Measurements from ENCODE around the gene RPN1. TPM values are rescaled to one million over a fixed set of nuclear protein-coding genes. Genes with fewer than 3 reads are reported as not detected.

The RPN1 gene
- total and polyA plus RNA-seq, 2 of the 8 experiments (the other 6 are each of a cell fraction or from before 2014, with no cell fraction given) = 165 to 211 TPM

DNA sequence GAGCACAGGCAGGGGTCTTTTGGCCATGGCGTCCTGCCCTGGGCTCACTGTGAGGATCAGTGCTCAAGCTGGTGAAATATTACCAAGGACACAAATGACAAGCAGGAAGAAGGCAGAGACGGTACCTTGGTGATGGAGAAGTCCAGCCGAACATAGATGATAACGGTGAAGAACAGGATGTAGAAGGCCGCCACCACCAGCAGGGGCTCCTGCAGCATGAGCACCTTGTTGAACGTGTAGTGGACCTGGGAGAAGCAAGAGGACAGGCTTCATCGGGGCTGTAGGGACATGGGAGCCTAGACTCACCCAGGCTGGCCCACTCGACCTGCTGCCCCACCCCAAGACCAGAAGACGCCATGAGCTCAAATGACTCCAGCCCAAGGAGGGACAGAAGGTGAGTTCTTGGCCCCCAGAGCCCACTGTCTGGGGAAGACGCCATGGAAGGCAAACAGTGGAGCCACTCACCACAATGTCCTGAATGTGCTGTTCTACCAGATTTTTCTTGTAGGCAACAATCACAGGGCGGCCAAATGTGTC, 25.1 kb downstream of the RPN1 start:
- no peak for FAIRE-seq
- ChIA-PET CTCF (ENCODE audit: partially characterized antibody) (interaction anchor here (0.5 to 0.6 kb wide), 3 partner anchors 9 to 543 kb away, joined by 3 to 4 read pairs (median 4); no protein-coding TSS in a partner anchor), POLR2A (ENCODE audit: partially characterized antibody) (interaction anchor here (1.1 kb wide), 1 partner anchor 8 kb away, joined by 3 read pairs; no protein-coding TSS in a partner anchor)
- H3K4me3 ChIP-seq (ENCODE audit: extremely low read depth in 1 of 4, insufficient read depth in 2 of 4, low read depth in 3 of 4, low read length in 4 of 4) = no peak overlapping the region
- peak overlapping the region; percentile 65; the same call in 1 of the 2 replicates for H4K8ac ChIP-seq (ENCODE audit: extremely low read depth, insufficient read depth, low read length)
- peaks cover 23 to 71% (median 46%) of the 10 kb centered on the region in 4 experiments for H3K36me3 ChIP-seq (ENCODE audit: control insufficient read depth in 2 of 4, insufficient read depth in 4 of 4, low read length in 3 of 4)
- no peak overlapping the region for H3K4ac ChIP-seq (replicated peaks; ENCODE audit: insufficient read length, low read depth, low read length)
- no peak overlapping the region for H2BK5ac ChIP-seq (ENCODE audit: low read depth, low read length)
- no peak overlapping the region for H2AFZ ChIP-seq (ENCODE audit: low read length)
- no peaks in the 10 kb centered on the region for H3K9me3 ChIP-seq (ENCODE audit: insufficient read depth in 2 of 2, low read depth in 1 of 2, low read length in 1 of 2)
- H3K4me2 ChIP-seq (ENCODE audit: insufficient read depth in 1 of 2, low read depth in 2 of 2, low read length in 2 of 2) = no peak overlapping the region
- no peak overlapping the region for H2BK15ac ChIP-seq (ENCODE audit: low read length)
- H3K4me1 ChIP-seq (replicated peaks in 1 of 4; ENCODE audit: control insufficient read depth in 3 of 4, insufficient read depth in 4 of 4, low read length in 3 of 4) = no peaks in the 10 kb centered on the region
- H3K14ac ChIP-seq (ENCODE audit: insufficient read length) = no peak overlapping the region
- no peak overlapping the region for H2BK120ac ChIP-seq (replicated peaks; ENCODE audit: low read depth, low read length)
- no peak overlapping the region for H2BK12ac ChIP-seq (ENCODE audit: low read depth, low read length)
- H3K23ac ChIP-seq (ENCODE audit: insufficient read length) = no peak overlapping the region
- no peaks in the 10 kb centered on the region for H3K23me2 ChIP-seq (ENCODE audit: low read depth, low read length)
- H4K20me1 ChIP-seq (replicated peaks in 1 of 2; ENCODE audit: control insufficient read depth in 1 of 2, insufficient read depth in 2 of 2, low read length in 2 of 2) = peaks cover 6 to 18% of the 10 kb centered on the region in 2 experiments
- no peaks in the 10 kb centered on the region for H3K27me3 ChIP-seq (replicated peaks in 1 of 4; ENCODE audit: control insufficient read depth in 3 of 4, extremely low read depth in 1 of 4, insufficient read depth in 3 of 4, low read length in 3 of 4)
- no peak overlapping the region for H2BK20ac ChIP-seq (ENCODE audit: low read length)
- no peak overlapping the region for H4K5ac ChIP-seq (ENCODE audit: insufficient read length, low read depth, low read length)
- H4K91ac ChIP-seq (replicated peaks; ENCODE audit: insufficient read length, low read length) = no peak overlapping the region
- H3K18ac ChIP-seq (ENCODE audit: extremely low read depth, low read length) = no peak overlapping the region
- H3K56ac ChIP-seq (replicated peaks; ENCODE audit: insufficient read length, low read depth, low read length) = no peak overlapping the region
- TF ChIP-seq CREB1 (IDR thresholded peaks at IDR 0.05) (no peak), SP1 (IDR thresholded peaks at IDR 0.05; ENCODE audit: low read depth, low read length) (no peak)
- peaks cover 5% of the 10 kb centered on the region; the same call in 1 of the 2 replicates for H3K79me1 ChIP-seq (ENCODE audit: low read depth, low read length)
- WGBS, 2 experiments (ENCODE audit: extremely low coverage in 1 of 2, insufficient coverage in 1 of 2, insufficient read length in 1 of 2, insufficient replicate concordance in 2 of 2, low coverage in 1 of 2, low lambda C conversion rate in 2 of 2, missing lambda C conversion rate in 1 of 2) = 86% methylated on average over 11 of the region's 11 CpGs; no CpG with 5 or more reads in 1 of the 2 experiments
- H3K79me2 ChIP-seq (ENCODE audit: control insufficient read depth in 1 of 2, insufficient read depth in 2 of 2, low read length in 2 of 2) = peaks cover 3 to 4% of the 10 kb centered on the region in 2 experiments; a peak in 3 of 4 replicates
- no peak for DNase-seq (ENCODE audit: low read depth in 1 of 2, low spot score in 2 of 2)
- no peak overlapping the region for H2AK5ac ChIP-seq (ENCODE audit: low read depth, low read length)
- H3K27ac ChIP-seq (ENCODE audit: low read depth, low read length) = no peak overlapping the region
- no peak overlapping the region for H3K9ac ChIP-seq (replicated peaks in 1 of 4; ENCODE audit: extremely low read depth in 1 of 4, low read depth in 3 of 4, low read length in 3 of 4)
